BJ (cell line): ENCODE measurements around the gene COL4A3. TPM values are rescaled to one million over a fixed set of nuclear protein-coding genes. Genes with fewer than 3 reads are reported as not detected.

ENCODE experiments used
- CTCF ChIA-PET: fragments of 350-600 bp; formaldehyde crosslinking; extraction: SDS; loops from one replicate; lab custom pipeline; 2021; ENCODE audit warnings: antibody characterized with exemption, inconsistent platforms; lab: Yijun Ruan, JAX
- POLR2A ChIA-PET: fragments of 300-600 bp; sonication (Branson Sonifier 250); formaldehyde crosslinking; extraction: SDS; loops from one replicate; lab custom pipeline; 2021; ENCODE audit warnings: antibody characterized with exemption; lab: Charles Lee
- DNase-seq: peaks from one replicate; pipeline ENCODE4 v3.0.0-alpha.2; 2011; ENCODE audit warnings: low read depth
- H3K27me3 ChIP-seq: 2 replicates; pipeline ENCODE4 v1.6.0; 2011; ENCODE audit warnings: low read length; ENCODE audit not compliant: control insufficient read depth, insufficient read depth
- H3K36me3 ChIP-seq: 2 replicates; pipeline ENCODE4 v1.5.1; 2011; ENCODE audit warnings: low read length; ENCODE audit not compliant: control insufficient read depth, insufficient read depth
- H3K4me3 ChIP-seq: 2 replicates; pipeline ENCODE4 v1.5.1; 2011; ENCODE audit warnings: low read depth, mild to moderate bottlenecking, control low read depth, low read length
- polyA plus RNA-seq: library from polyadenylated mRNA; depleted of rRNA; stranded (reverse); fragments of >200 nt; gene quantifications from 2 replicates; pipeline ENCODE4 v1.2.3, GENCODE V29; 2011
- TF ChIP-seq, protein P1 (sequence below): IDR thresholded peaks from 2 replicates; pipeline ENCODE4 v1.5.1; 2011; ENCODE audit warnings: low read depth, mild to moderate bottlenecking, control low read depth, inconsistent platforms, low read length, moderate library complexity; ENCODE audit not compliant: insufficient read depth

Gene COL4A3
- polyA plus RNA-seq, 1 experiment: 0.29 TPM

DNA sequence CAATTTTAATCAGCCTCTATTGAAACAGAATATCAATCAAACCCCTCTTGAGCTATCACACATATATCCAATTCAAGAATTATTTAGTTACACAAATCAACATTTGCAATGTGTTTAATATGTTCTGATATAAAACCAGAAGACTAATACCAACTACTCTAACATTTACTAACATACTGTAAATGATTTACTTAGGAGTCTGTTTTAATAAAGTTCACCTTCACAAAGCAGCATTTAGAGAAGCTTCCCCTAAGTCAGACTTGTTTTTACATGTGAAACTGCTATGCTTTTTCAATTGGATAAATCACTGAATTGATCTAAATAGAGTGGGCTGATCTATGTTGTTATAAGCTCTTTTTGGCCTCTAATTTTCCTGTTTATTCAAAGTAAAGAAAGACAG, 18.3 kb downstream of the COL4A3 start:
- CTCF ChIA-PET: interaction anchor here (1.6 kb wide), 1 partner anchor 23 kb away, joined by 5 read pairs; no protein-coding TSS in a partner anchor

DNA sequence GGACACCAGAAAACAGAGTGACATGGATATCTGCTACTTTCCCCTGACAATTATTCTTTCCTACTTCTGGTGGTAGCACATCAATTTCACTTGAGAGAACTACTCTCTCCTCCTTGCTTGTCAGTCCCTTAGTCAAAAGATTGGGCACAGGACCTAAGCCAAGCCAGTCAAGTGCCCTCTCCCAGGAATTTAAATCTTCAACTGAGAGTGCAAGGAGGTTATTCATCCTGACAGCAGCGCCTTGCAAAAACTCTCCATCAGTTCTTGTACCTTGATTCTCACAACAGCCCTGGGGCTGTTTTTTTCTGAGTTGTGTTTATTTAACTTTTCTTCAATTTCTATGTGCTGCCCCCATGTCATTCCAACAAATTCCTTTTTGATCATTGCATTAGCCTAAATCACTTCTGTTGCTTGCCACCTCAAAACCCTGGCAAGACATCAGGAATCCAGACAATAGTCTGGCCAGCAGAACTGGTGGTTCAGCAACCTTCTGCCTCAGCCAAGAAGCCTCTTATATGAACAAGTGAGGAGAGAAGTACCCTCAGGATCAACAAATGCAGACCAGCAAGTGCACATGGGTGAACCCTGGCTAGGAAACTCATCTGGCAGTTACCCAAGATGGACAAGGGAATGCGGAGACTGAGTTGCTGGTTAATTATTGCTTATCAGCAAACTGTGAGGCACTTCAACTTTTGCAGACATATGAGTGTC, 19.4 kb downstream of the COL4A3 start:
- ChIA-PET CTCF (no interaction called here), POLR2A (no interaction called here)
- Histone ChIP-seq H3K4me3 (no peak overlapping the region), H3K27me3 (no peaks in the 10 kb centered on the region), H3K36me3 (no peaks in the 10 kb centered on the region)
- TF ChIP-seq, protein P1, sequence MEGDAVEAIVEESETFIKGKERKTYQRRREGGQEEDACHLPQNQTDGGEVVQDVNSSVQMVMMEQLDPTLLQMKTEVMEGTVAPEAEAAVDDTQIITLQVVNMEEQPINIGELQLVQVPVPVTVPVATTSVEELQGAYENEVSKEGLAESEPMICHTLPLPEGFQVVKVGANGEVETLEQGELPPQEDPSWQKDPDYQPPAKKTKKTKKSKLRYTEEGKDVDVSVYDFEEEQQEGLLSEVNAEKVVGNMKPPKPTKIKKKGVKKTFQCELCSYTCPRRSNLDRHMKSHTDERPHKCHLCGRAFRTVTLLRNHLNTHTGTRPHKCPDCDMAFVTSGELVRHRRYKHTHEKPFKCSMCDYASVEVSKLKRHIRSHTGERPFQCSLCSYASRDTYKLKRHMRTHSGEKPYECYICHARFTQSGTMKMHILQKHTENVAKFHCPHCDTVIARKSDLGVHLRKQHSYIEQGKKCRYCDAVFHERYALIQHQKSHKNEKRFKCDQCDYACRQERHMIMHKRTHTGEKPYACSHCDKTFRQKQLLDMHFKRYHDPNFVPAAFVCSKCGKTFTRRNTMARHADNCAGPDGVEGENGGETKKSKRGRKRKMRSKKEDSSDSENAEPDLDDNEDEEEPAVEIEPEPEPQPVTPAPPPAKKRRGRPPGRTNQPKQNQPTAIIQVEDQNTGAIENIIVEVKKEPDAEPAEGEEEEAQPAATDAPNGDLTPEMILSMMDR: no peak
- no peak for DNase-seq

More for the DNA sequence above, 18.3 kb downstream of the COL4A3 start:
- no peak overlapping the region for H3K4me3 ChIP-seq
- H3K36me3 ChIP-seq: no peaks in the 10 kb centered on the region
- TF ChIP-seq, protein P1: no peak
- no peaks in the 10 kb centered on the region for H3K27me3 ChIP-seq
- POLR2A ChIA-PET: no interaction called here
- no peak for DNase-seq

DNA sequence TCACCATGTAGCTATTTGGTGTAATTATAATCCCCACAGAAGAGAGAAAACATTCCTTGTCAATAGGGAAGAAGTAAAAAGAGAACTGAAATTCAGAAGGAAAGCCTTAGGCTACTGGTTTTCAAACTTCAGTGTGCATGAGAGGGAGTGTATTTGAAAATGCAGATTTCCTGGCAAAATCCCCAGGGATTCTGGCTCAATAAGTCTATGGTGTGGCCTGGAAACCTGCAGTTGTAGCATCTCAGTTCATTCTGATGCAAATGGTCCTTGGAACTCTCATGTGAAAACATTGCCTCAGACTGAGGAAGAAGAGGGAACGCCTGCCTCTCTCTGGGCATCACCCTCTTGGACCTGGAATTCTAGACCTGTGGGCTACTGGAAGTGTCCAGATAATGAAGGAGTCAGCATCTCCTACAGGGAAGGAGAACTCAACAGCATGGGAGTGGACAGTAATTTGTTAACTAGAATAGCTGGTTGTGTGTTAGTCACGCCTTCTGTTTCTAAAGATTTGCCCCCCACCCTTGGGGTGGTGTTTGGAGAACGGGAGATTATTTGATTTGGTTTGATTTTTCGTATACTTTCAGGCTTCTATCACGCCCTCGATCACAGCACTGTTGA, 21.3 kb downstream of the COL4A3 start:
- Histone ChIP-seq H3K27me3 (no peaks in the 10 kb centered on the region), H3K36me3 (no peaks in the 10 kb centered on the region), H3K4me3 (no peak overlapping the region)
- TF ChIP-seq, protein P1: no peak
- no peak for DNase-seq
- CTCF ChIA-PET: no interaction called here
- POLR2A ChIA-PET: no interaction called here

DNA sequence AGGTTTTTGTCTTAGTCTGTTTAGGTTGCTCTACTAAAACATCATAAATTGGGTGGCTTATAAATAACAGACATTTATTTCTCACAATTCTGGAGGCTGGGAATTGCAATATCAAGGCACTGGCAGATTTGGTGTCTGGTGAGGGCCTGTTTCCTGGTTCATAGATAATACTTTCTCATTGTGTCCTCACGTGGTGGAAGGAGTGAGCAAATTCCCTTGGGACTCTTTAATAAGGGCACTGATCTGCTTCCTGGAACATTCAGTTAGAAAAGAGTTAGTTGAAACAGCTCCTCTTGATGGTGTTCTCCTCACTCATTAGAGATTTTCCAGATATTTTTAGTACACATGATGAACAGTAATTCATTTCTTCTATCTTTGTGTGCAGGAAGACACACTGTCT, 22.3 kb downstream of the COL4A3 start:
- no peak for DNase-seq
- CTCF ChIA-PET: no interaction called here
- POLR2A ChIA-PET: no interaction called here
- no peaks in the 10 kb centered on the region for H3K36me3 ChIP-seq
- TF ChIP-seq, protein P1: no peak
- H3K27me3 ChIP-seq: no peaks in the 10 kb centered on the region
- H3K4me3 ChIP-seq: no peak overlapping the region

DNA sequence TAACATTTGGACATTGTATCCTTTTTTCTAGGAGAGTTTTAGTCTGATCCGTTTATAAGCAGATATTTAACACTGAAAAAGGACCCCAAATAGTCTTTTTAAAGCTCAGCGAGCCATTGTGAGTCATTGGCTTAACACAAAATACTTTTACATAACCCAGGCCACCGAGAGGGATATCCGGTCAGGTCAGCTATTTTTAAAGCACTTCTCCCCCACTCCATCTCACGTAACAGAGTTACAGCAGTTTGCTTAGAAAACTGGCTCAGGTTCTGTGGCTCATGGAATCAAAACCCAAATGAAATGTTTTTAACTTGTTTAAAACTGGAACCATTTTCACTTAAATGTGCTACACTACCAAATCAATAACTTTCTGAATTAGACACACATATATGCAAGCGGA, 23.9 kb downstream of the COL4A3 start:
- TF ChIP-seq, protein P1: no peak
- Histone ChIP-seq H3K4me3 (no peak overlapping the region), H3K36me3 (no peaks in the 10 kb centered on the region), H3K27me3 (no peaks in the 10 kb centered on the region)
- ChIA-PET CTCF (interaction anchor here (0.6 to 0.9 kb wide), 3 partner anchors 19 to 1450 kb away, joined by 3 read pairs; no protein-coding TSS in a partner anchor), POLR2A (no interaction called here)
- DNase-seq: peak; percentile 9
